CD4-positive, alpha-beta T cell treated with Interleukin-12 subunit alpha and Interleukin-12 subunit beta, for 1 hour (primary cell): ENCODE data around the gene COL18A1.
"Not testable (repeated sequence)": the region's sequence is repeated elsewhere in the genome, so short reads cannot be mapped to it uniquely, and the experiment has no call there.

Source experiments
- DNase-seq: peaks from one replicate; pipeline ENCODE4 v3.0.0-alpha.2; 2020

COL18A1 gene

DNA sequence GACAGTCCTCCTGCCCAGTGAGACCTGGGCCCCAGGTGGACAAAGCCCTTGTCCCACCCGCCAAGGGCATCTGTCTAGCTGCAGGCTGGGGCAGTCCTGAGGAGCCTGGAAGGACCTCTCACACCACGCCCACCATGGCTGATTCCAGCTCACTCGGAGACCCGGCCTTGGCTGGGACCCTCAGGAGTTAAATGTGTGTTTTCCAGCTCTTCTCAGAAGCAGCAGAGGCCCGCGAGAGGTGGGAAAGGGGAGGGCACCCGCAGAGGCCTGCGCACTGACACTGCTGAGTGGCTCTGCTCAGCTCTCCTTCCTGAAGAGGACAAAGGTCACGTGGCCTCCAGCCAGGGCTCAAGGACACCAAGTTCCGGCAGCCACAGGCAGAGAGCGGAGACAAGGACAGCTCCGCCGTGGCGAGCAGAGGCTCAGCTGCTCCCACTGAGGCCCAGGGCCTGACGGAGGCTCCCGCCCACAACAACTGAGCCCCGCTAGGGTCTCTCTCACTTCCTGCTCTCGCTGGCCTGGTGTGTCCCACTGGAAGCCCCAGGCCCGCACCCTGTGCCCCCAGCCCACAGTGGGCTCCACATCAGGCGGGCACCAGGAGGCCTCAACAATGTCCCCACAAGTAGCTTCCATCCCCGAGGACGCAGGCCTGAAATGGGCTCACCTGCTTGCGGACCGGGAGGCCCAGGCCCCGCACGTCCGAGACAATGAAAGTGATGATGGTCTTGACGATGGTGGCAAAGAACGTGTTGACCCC lies 120.4 kb downstream of the COL18A1 start:
- no peak for DNase-seq

- DNase-seq: no peak
Measured at GRCh38 chr21:45525910-45526306, 120.9 kb downstream of the COL18A1 start.

DNA sequence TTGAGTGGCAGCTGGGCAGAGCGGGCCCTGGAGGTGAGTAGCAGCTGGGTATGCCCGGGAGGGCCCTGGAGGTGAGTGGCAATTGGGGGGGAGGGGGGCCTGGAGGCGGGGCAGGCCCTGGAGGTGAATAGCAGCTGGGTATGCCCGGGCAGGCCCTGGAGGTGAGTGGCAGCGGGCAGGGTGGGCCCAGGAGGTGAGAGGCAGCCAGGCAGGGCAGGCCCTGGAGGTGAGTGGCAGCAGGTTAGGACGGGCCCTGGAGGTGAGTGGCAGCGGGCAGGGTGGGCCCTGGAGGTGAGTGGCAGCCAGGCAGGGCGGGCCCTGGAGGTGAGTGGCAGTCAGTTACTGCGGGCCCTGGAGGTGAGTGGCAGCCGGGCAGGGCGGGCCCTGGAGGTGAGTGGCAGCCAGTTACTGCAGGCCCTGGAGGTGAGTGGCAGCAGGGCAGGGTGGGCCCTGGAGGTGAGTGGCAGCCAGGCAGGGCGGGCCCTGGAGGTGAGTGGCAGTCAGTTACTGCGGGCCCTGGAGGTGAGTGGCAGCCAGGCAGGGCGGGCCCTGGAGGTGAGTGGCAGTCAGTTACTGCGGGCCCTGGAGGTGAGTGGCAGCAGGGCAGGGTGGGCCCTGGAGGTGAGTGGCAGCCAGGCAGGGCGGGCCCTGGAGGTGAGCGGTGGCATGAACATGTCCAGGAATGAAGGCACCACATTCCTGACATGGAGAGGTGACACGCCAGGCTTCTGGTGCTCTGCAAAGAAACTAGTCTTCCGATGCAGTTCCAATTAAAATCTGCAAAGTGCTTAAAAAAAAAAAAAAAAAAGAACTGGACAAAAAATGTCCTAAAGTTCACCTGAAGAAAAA lies 122.4 kb downstream of the COL18A1 start:
- not testable (repeated sequence) for DNase-seq

GRCh38 chr21:45528028-45528705 lies 123.2 kb downstream of the COL18A1 start:
- DNase-seq: no peak

GRCh38 chr21:45528981-45529784 lies 124.2 kb downstream of the COL18A1 start:
- DNase-seq: no peak

GRCh38 chr21:45529785-45530422 lies 124.9 kb downstream of the COL18A1 start:
- no peak for DNase-seq

DNA sequence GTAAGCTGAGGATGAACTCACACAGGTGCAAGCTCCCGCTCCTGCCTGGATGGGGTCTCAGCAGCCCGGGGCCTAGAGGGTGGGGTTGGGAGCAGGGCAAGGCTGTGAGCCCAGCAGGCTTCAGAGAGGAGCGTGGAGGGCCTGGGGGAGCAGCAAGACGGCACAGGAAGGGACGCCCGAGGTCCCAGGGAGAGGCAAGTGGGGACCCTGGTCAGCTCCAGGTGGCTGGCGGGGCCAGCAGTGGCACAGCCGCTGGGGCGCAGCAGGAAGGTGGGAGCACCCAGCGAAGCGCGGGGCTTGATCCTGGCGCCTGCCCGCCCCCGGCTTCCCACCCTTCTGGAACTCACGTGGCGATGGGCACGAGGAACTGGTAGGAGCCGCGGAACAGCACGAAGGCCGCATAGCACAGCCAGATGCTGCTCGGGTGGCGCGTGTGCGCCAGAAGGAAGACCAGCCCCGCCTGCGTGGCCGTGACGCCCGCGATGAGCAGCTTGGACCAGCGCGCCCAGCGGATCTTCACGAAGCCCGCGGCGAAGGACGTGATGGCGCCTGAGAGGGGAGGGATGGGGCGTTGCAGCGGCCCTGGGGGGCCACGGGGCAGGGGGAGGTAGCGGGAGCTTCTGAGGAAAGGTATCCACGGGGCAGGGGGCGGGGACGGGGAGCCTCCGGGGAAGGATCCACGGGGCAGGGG lies 125.6 kb downstream of the COL18A1 start:
- DNase-seq: no peak

DNA sequence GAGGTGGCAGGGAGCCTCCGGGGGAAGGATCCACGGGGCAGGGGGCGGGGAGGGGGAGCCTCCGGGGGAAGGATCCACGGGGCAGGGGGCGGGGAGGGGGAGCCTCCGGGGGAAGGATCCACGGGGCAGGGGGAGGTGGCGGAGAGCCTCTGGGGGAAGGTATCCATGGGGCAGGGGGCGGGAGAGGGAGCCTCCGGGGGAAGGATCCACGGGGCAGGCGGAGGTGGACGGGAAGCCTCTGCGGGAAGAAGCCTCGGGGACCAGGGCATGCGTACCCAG lies 126.1 kb downstream of the COL18A1 start:
- not testable (repeated sequence) for DNase-seq

DNA sequence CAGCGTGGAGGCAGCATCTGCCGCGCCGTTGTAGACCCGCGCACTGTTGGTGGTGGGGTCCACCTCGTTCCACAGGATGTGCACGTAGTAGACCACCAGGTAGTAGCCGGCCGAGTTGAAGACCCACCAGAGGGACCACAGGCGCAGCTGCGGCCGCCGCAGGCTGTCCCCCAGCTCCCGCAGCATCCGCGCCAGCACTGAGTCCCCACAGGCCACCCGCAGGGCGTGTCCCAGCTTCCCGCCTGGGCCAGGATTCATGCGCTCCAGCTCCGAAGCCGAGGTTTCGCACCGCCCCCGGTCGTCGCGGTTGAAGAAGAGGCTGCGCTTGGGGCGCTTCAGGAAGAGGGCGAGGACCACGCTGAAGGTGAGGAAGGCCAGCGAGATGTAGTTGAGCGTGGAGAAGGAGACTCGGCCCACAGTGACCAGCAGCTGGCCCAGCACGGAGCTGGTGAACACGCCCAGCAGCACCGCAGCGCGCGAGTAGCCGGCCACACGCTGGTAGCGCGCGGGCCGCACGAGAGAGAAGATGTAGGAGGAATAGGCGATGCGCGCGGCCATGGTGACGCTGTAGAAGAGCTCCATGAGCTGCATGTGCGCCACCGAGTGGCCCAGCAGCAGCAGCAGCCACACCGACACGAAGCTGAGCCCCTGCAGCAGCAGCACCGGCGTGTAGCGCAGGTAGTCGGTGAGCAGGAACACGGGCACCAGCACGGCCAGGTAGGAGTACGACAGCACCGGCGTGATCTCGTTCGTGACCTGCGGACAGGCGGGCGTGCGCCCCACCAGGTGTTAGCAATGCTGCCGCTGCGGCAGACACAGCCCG lies 126.6 kb downstream of the COL18A1 start:
- DNase-seq: no peak

GRCh38 chr21:45532826-45533360 lies 127.9 kb downstream of the COL18A1 start:
- DNase-seq: no peak

GRCh38 chr21:45533361-45533845 lies 128.4 kb downstream of the COL18A1 start:
- DNase-seq: no peak

DNA sequence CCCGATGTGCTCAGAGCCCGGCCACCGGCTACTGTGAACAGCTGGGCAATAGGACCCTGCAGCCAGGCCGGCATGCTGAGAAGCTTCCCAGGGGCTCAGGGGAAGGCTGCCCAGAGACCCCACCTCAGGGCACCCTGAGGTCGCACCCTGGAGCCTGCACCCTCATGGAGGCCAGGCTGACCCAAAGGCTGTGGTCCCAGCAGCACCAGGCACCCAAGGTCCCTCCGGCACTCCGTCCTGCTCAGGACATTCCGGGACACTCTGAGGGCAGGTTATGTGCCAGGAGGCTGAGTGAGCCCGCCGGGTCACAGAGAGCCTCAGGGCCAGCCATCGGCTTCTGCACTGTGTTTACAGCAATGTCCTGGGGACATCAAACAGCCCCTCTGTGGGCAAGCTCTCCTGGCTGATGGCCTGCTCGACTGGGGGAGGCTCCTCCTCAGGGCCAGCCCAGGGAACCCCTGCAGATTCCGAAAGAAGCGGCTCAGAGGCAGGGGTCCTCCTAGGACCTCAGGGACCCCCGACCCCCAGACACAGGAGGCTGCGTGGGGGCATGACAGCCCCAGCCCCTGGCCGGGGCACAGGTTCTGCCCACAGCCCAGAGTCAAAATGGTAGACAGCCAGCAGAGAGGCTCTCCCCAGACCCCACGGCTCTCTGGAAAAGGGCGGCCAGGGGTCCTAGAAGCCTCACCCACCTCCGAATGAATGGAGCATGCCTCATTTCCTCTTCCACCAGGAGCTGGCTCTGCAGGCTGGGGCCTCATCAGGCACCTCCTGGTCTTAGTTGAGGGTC lies 129.1 kb downstream of the COL18A1 start:
- no peak for DNase-seq

DNA sequence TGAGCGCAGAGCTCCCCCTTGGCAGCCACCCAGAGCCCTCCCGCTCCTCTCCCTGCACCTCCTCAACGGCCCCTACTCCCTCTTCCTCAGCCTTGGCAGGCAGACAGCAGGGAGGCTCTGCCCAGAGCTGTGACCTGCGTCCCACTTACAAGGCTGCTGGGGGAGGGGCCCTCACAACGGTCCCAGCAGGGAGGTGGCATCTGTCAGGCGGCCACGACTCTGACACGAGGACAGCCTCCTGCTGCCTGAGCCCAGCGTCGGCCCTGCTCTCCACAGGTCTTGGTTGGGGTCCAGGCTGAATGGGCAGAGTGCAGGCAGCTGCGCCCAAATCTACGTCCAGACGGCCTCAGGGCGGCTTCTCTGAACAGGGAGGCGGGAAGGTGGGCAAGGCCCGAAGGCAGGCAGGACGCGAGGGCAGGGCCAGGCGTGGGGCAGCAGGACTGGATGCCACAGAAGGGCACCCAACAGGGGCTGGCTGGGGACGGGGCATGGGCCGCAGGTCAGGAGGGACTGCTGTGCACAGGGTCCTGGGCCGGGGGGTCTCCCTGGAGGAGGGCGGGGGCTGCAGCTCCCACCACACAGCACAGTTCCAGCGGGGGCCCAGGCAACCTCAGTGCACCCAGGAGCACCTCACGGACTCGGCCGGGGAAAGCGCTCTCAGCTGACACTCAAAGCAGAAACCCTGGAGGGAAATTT lies 129.8 kb downstream of the COL18A1 start:
- no peak for DNase-seq

DNA sequence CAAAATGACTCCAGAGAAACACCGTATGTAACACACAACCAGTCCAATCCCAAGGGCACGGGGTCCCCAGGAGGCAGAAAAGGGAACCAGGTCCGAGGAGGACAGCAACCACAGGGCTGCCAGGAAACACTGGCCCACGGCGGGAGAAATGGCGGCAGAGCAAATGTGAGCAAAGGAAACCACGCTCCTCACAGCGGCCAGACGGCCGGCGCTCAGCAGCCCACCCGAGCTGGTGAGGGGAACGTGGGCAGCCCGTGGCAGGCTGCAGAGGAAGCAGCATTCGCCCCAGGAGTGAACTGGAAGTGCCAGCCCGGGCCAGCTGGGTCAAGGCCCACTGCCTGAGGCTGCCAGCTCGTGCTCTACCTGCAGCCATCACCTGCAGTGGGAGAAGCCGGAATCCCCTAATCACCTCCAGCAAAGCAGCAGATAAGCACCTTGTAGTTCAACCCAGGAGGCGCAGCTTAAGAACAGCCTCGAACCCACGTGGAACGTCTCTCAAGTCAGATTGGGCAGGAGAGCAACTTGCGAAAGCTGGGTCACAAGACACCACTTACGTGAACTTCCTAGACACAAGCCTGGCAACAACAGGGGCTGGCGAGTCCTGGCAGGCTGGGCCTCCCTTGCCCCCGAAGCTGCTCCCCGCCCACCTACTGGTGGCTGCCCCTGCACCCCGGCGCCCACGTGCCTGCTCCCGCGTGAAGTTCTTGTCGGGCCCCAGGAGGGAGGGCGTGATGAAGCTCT lies 130.5 kb downstream of the COL18A1 start:
- no peak for DNase-seq

- DNase-seq: no peak
Measured at GRCh38 chr21:45536301-45537081, 131.5 kb downstream of the COL18A1 start.

- DNase-seq: no peak
Measured at GRCh38 chr21:45537111-45537745, 132.3 kb downstream of the COL18A1 start.

- DNase-seq: no peak
Measured at GRCh38 chr21:45537746-45538291, 132.9 kb downstream of the COL18A1 start.
